GM18868 (cell line): ENCODE measurements around the gene EIF4ENIF1.
A peak's percentile ranks its signal among the peaks of the same experiment; 100 is the strongest.
"Not testable (repeated sequence)": the region's sequence is repeated elsewhere in the genome, so short reads cannot be mapped to it uniquely, and the experiment has no call there.

ENCODE experiments used
- ATAC-seq: cut with Tn5 transposase; IDR thresholded peaks from one replicate; pipeline ENCODE4 v1.9.1; 2021; ENCODE audit warnings: mild to moderate bottlenecking, moderate library complexity; ENCODE audit not compliant: unreplicated experiment

The EIF4ENIF1 gene, protein sequence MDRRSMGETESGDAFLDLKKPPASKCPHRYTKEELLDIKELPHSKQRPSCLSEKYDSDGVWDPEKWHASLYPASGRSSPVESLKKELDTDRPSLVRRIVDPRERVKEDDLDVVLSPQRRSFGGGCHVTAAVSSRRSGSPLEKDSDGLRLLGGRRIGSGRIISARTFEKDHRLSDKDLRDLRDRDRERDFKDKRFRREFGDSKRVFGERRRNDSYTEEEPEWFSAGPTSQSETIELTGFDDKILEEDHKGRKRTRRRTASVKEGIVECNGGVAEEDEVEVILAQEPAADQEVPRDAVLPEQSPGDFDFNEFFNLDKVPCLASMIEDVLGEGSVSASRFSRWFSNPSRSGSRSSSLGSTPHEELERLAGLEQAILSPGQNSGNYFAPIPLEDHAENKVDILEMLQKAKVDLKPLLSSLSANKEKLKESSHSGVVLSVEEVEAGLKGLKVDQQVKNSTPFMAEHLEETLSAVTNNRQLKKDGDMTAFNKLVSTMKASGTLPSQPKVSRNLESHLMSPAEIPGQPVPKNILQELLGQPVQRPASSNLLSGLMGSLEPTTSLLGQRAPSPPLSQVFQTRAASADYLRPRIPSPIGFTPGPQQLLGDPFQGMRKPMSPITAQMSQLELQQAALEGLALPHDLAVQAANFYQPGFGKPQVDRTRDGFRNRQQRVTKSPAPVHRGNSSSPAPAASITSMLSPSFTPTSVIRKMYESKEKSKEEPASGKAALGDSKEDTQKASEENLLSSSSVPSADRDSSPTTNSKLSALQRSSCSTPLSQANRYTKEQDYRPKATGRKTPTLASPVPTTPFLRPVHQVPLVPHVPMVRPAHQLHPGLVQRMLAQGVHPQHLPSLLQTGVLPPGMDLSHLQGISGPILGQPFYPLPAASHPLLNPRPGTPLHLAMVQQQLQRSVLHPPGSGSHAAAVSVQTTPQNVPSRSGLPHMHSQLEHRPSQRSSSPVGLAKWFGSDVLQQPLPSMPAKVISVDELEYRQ

DNA sequence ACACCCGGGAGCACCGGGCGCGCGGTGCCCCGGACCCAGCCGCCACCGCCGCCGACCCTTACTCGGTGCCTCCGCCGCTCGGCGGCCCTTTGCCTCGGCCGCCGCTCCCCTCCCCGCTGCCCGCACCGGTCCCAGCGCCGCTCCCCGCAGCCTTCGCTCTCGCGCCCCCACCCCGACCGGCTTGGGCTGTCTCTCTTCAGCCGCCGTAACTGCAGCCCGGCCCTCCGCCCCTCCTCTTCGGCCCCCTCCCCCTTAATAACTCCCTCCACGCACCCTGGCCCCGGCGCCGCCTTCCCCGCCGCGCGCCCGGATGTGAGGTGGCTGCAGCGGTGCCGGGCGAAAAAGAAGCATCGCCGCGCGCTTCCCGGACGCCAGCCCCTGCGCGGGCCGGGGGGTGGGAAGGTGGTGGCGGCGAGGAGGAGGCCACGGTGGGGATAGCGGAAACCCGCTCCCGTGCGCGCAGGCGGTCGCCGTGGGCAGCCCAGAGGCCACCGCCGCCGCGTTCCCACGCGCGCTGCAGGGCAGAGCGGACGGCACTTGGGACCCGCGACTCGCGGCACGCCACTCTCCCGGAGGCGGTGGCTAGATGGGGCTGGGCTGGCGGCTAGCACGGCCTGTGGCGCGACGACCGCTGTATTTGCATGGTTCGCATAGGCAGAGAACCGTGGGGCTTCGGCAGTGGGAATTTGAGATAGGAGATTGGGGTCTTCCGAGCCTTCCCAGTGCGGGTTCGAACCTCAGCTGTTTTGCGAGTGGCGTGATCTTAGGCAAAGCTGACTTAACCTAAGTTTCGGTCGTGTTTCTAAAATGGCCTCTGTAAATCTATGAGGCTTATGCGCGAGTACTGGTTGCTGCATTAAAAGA is at the start of gene EIF4ENIF1:
TSS of gene EIF4ENIF1 (minus strand) at position 211 of the 864 bp plus-strand sequence. CDS start 1,124 bp downstream, outside the sequence.
- peak; percentile 39 for ATAC-seq

DNA sequence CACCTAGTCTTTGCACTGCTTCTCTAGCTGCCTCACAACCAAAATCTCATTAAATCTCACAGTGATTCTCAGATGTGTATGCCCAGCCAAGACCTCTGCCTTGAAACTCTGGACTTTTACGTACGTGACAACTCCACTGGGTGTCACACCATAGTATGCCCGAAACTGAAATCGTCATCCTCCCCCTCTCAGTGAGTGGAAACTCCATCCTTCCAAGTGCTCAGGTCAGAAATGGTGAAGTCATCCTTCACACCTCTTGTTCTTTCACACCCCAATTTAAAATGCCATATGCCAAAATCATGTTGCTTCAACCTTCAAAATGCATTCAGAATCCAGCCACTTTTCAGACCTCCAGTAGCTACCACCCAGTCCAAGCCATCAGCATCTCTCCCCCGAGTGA is 49.2 kb upstream of the EIF4ENIF1 start:
- no peak for ATAC-seq

DNA sequence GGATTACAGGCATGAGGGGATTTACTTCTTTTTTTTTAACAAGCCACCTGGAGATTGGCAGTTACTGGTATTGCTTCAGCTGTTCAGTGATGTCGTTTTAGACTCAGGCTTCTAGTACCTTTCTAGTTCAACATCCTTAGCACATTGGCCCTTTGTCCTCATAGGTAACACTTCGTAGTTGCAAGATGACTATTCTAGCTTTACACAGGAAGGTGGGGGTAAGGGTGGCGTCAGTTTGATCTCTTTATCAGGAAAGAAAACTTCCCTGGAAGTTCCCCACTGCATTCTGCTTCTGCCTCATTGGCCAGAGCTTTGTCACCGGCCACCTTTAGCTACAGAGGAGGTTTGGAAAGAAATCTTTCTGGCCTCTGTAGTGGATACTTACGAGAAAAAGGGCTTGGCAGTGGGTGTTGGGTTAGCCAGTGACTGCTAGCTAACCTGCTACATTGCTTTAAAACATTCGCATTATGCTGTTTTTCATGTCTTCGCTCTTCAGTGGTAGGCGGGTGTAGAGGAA is 47.4 kb upstream of the EIF4ENIF1 start:
- ATAC-seq: peak; percentile 63

DNA sequence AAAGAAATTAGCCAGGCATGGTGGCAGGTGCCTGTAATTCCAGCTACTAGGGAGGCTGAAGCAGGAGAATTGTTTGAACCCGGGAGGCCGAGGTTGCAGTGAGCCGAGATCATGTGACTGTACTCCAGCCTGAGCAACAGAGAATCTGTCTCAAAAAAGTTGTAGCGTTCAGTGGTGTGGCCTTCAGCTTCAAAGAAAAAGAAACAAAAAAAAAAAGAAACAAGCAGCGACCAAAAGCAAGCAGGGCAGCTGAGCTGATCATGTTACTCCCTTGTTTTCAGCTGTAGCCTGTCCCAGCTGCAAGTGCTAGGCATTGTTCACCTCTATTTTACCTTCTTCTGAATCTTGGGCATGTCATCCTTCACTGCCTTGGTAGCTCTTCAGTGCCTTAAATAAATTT is 43.7 kb upstream of the EIF4ENIF1 start:
- no peak for ATAC-seq

DNA sequence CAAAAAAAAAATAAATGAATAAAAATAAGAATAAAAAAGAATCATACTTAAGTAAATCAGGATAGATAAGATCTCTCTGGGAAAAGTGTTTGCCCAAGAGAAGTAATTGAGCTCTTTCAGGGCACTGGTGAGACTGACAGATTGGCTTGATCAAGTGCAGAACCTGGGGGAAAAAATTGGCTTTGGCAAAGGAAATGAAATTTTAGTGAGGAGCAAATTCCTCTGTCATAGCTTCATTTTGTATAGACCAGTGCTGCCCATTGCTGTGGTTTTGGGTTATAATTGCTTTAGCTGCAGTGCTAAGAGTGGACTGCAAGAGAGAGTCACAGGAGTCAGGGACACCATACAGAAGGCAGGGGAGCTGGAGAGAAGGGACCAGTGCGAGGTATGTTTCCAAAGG is 42.4 kb upstream of the EIF4ENIF1 start:
- ATAC-seq: no peak

DNA sequence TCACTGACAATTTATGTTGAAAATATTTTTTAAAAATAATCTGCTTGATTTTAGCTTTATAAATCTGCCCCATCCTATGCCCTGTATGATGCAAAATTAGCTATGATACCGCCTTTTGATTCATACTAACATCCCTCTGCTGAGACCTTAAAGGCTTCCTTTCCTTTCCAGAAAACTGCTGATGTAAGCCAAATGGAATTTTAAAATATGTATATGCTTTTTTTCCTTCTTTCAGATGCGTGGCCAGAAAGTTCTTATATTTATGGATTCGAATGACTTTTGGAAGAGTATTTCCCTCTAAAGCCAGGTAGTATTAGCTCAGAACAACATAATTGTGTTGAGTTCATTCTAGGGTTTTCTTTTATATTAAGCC is 41.2 kb upstream of the EIF4ENIF1 start:
- ATAC-seq: no peak

DNA sequence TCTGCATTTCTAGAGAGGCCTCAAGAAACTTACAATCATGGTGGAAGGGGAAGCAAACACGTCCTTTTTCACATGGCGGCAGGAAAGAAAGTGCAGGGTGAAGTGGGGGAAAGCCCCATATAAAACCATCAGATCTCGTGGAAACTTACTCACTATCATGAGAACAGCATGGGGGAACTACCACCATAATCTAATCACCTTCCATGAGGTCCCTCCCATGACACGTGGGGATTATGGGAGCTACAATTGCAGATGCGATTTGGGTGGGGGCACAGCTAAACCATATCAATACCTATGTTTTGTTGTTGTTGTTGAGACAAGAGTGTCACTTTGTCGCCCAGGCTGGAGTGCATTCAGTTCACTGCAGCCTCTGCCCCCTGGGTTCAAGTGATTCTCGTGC is 36.6 kb upstream of the EIF4ENIF1 start:
- ATAC-seq: no peak

DNA sequence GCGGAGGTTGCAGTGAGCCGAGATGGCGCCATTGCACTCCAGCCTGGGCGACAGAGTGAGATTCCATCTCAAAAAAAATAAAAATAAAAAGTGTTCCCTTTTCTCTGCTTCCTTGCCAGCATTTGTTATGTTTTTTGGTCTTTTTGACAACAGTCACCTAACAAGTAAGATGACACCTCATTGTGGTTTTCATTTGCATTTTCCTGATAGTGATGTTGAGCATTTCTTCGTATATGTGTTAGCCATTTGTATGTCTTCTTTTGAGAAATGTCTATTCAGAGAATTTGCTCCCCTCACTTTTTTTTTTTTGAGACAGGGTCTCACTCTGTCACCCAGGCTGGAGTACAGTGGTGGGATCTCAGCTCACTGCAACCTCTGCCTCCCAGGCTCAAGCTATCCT is 34.5 kb upstream of the EIF4ENIF1 start:
- not testable (repeated sequence) for ATAC-seq

DNA sequence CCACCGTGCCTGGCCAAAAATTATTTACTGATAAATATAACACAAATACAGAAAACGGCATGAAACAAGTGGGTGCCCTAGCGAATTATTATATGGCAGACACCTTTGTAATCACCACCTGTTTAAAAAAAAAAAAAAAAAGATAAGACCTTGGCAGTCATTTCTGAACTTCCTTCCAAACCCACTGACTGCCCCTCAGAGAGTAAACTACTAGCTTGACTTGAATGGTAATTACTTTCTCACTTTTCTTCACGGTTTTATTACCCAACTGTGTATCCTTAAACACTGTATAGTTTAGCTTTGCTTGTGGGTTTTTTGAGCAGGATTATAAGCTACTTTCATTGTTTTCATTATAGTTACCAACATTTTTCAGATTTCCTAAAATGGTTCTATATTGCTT is 30.4 kb upstream of the EIF4ENIF1 start:
- no peak for ATAC-seq

DNA sequence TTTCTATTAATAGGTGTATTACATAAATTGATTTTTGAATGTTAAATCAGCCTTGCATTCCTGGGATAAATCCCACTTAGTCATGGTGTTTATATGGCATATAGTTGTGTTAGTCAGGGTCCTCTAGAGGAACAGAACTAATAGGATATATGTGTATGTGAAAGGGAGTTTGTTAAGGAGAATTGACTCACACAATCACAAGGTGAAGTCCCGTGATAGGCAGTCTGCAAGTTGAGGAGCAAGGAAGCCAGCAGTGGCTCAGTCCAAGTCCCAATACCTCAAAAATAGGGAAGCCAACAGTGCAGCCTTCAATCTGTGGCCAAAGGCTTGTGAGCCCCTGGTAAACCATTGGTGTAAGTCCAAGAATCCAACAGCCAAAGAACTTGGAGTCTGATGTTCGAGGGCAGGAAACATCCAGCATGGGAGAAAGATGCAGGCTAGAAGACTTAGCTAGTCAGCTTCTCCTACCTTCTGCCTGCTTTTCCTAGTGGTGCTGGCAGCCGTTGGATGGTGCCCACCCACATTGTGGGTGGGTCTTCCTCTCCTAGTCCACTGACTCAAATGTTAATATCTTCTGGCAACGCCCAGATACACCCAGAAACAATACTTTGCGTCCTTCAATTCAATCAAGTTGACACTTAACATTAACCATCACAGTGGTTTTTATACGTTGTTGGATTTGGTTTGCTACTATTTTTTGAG is 19.6 kb upstream of the EIF4ENIF1 start:
- no peak for ATAC-seq

DNA sequence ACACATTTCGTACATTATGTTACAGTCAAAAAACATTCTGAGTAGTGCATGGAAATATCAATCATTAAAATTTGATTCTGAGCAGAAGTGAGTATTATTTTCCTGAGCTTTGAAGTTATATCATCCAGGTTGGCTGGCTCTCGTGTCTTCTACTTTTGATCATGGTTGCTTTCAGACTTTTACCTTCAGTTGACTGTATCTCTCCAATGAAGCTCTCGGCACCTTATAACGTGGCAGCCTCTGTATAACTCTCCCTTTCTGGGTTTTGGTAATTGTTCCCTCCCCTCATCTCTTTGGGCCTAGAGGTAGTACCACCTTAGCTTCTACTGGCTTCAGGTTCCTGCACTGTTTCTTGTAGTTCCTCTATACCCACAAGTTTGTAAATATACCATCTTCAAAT is 18.9 kb upstream of the EIF4ENIF1 start:
- no peak for ATAC-seq

DNA sequence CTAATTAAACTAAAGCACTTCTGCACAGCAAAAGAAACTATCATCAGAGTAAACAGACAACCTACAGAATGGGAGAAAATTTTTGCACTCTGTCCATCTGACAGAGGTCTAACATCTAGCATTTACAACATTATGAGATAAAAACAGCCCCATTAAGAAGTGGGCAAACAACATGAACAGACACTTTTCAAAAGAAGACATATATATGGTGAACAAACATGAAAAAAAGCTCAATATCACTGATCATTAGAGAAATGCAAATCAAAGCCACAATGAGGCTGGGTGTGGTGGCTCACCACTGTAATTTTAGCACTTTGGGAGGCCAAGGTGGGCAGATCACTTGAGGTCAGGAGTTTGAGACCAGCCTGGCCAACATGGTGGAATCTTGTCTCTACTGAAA is 17.9 kb upstream of the EIF4ENIF1 start:
- ATAC-seq: not testable (repeated sequence)

DNA sequence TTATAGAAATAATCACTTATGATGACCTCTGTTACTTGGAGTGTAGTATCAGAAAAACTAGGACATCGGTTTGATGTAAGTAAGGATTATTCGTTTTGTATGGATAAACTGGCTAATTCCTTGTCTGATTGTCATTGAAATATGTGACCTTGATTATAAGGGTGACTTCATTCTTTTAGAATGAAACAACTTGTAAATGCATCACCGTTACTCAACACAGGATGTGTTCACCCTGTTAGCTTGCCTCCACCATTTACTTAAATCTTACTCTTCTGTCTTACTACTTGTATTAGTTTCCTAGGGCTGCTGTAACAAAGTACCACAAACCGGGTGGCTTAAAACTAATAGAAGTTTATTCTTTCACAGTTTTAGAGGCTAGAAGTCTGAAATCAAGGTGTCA is 14.6 kb upstream of the EIF4ENIF1 start:
- no peak for ATAC-seq

DNA sequence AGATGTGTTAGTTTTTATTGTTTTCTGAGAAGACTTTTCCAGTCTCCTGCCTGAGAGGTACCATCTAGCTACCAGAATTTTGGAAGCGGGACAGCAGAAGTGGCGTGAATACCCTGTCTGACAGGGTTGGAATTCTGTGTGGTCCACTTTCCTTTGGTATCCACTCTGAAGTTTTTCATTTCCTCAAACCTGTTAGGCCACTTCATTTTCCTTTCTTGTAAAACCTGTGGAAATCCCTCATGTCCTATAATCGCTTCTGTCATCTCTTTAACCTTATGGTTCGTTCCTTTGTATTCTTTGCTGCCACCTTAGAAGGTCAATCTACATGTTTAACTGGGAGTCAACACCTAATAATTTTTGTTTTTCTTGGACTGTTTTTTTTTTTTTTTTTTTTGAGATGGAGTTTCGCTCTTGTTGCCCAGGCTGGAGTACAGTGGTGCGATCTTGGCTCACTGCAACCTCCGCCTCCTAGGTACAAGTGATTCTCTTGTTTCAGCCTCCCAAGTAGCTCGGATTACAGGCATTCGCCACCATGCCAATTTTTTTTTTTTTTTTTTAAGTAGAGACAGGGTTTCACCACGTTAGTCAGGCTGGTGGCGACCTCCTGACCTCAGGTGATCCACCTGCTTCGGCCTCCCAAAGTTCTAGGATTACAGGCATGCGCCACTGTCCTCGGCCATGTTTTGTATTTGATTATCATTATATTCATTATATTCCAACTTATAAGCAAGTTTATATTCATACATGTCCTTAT is 13.7 kb upstream of the EIF4ENIF1 start:
- no peak for ATAC-seq

DNA sequence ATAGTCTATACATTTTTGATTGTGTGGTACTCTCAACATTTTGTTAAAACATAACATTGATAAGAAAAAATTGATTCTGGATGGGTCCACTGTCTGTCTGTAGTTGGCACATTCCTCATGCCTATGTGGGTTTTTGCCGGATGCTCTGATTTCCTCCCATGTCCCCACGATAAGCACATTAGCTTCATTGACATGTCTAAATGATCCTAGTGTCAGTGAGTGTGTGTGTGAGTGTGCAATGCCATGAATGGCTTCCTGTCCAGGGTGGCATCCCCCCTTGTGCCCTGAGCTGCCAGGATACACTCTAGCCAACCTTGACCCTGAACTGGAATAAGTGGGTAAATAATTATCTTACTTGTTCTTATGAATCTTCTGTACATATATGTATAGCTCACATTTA is 12.1 kb upstream of the EIF4ENIF1 start:
- ATAC-seq: no peak

DNA sequence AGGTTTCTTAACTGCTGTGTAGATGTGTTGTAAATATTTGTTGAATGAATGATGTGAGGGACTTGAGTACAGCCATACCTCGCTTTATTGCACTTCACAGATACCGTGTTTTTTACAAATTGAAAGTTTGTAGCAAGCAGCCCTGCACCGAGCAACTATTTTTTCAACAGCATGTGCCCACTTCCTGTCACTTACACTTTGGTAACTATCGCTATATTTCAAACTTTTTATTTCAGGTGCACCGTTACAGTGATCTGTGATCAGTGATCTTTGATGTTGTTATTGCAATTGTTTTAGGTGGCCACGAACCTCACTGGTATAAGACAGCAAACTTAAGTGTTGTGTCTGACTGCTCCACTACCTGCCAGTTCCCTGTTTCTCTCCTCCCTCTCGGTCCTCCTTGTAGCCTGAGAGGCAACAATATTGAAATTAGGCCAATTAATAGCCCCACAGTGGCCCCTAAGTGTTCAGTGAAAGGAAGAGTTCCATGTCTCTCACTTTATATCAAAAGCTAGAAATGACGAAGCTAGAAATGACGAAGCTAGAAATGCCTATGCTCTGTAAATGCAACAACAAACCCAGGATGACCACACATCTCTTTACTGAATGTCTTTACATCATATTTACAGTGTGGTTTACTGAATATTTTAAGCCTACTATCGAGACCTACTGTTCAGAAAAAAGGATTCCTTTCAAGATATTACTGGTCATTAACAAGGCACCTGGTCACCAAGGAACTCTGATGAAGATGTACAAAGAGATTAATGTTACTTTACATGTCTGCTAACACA is 7.7 kb upstream of the EIF4ENIF1 start:
- ATAC-seq: no peak

DNA sequence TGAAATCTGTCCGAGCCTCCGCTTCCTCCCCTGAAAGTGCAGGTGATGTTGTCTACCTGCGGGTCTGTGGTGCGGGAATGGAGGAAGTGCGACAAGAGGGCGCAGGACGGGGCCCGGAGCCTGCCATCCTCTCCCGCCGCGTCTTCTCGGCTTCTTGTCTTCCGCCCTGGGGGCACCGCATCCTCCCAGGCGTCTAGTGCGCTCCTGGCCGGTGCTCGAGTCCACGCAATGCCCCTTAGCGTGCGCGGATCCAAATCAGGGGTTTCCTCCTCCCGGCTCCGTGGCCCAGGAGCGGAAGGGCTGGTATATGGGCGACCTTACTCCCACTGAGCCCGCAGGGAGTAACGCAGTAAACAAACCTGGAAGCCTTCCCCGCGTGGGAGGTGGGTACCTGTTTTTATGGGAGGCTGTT is 7.1 kb upstream of the EIF4ENIF1 start:
- ATAC-seq: no peak

DNA sequence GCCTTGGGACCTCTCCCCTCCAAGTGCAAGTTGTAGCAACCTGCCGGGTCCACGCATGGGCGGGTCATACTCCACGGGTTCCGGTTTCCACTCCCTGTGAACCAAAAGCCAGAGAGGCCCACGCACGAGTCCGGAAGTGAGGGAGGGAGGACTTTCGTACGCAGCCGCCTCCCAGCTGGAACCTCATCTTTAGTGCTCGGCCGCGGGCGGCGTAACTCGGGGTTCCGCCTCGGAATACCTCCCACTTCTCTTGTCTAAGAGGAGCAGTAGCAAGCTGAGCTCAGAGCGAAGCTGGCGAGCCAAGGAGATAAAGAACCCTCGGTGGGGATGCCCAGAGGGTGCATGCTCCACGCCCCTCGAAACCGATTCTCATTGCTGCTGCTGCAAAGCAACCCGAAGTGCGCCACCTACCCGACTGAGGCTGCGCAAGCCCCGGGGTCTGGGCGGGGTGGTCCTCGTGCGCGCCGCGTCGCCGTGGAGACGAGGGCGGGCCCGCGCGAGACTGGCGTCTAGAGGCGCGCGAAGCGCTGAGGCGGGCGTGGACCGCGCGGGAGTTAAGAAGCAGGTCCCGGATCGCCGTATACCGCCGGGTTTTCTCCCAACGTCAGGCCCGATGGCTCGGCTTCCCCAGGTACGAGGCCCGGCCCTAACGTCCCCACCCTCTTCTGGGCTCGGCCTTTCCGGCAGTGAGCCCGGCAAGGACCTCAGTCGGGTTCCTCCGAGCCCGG is 6.5 kb upstream of the EIF4ENIF1 start, which contains the start of gene SFI1:
TSS of gene SFI1 (plus strand) at position 530 of the 728 bp plus-strand sequence. CDS start 11,749 bp downstream, outside the sequence.
- ATAC-seq: peak; percentile 80
